Measurements from ENCODE around the gene MYPN. TPM values are rescaled to one million over a fixed set of nuclear protein-coding genes. Genes with fewer than 3 reads are reported as not detected.

The MYPN gene
- total RNA-seq, 1 experiment from 2014 or later, result not detected

GRCh38 chr10:68135922-68136792 lies 26.9 kb downstream of the MYPN start:
- Mint-ChIP-seq H3K4me3 (ENCODE audit: unreplicated experiment) (no peak overlapping the region), H3K9me3 (ENCODE audit: unreplicated experiment) (no peaks in the 10 kb centered on the region), H3K4me1 (ENCODE audit: low read depth, unreplicated experiment) (no peaks in the 10 kb centered on the region), H3K27me3 (ENCODE audit: insufficient read depth, unreplicated experiment) (no peaks in the 10 kb centered on the region), H3K27ac (ENCODE audit: unreplicated experiment) (no peak overlapping the region), H3K36me3 (ENCODE audit: insufficient read depth, unreplicated experiment) (no peaks in the 10 kb centered on the region)
- no peaks in the 10 kb centered on the region for H3K4me1 ChIP-seq
- ChIA-PET POLR2A (no interaction called here), CTCF (no interaction called here)
- no TSS peak for BruUV-seq (replicated peaks)
- DNase-seq, result no peak
- H3K9me3 ChIP-seq, result no peaks in the 10 kb centered on the region
- no peak overlapping the region for H3K4me3 ChIP-seq (ENCODE audit: low read depth, low read length)
- no peaks in the 10 kb centered on the region for H3K36me3 ChIP-seq (ENCODE audit: control insufficient read depth, insufficient read depth, low read length)
- TF ChIP-seq CTCF (IDR thresholded peaks at IDR 0.05; ENCODE audit: insufficient read depth in 1 of 2, low read depth in 1 of 2, low read length in 1 of 2, severe bottlenecking in 1 of 2, unreplicated experiment in 1 of 2), result no peak
- H3K27me3 ChIP-seq (replicated peaks; ENCODE audit: control insufficient read depth, insufficient read depth, low read length), result no peaks in the 10 kb centered on the region
- intact Hi-C loops (cut with micrococcal nuclease; ENCODE audit: unreplicated experiment), result no loop called here

- H3K9me3 Mint-ChIP-seq (ENCODE audit: unreplicated experiment), result no peaks in the 10 kb centered on the region
- H3K36me3 Mint-ChIP-seq (ENCODE audit: insufficient read depth, unreplicated experiment), result no peaks in the 10 kb centered on the region
- no peak for TF ChIP-seq CTCF (IDR thresholded peaks at IDR 0.05; ENCODE audit: insufficient read depth in 1 of 2, low read depth in 1 of 2, low read length in 1 of 2, severe bottlenecking in 1 of 2, unreplicated experiment in 1 of 2)
- H3K27me3 ChIP-seq (replicated peaks; ENCODE audit: control insufficient read depth, insufficient read depth, low read length), result no peaks in the 10 kb centered on the region
- no peaks in the 10 kb centered on the region for H3K27me3 Mint-ChIP-seq (ENCODE audit: insufficient read depth, unreplicated experiment)
- POLR2A ChIA-PET, result no interaction called here
- no peaks in the 10 kb centered on the region for H3K4me1 Mint-ChIP-seq (ENCODE audit: low read depth, unreplicated experiment)
- intact Hi-C loops (cut with micrococcal nuclease; ENCODE audit: unreplicated experiment), result no loop called here
- no peaks in the 10 kb centered on the region for H3K9me3 ChIP-seq
- no peaks in the 10 kb centered on the region for H3K36me3 ChIP-seq (ENCODE audit: control insufficient read depth, insufficient read depth, low read length)
- CTCF ChIA-PET, result no interaction called here
- DNase-seq, result no peak
- no TSS peak for BruUV-seq (replicated peaks)
- no peak overlapping the region for H3K4me3 Mint-ChIP-seq (ENCODE audit: unreplicated experiment)
- H3K4me1 ChIP-seq, result no peaks in the 10 kb centered on the region
- no peak overlapping the region for H3K27ac Mint-ChIP-seq (ENCODE audit: unreplicated experiment)
- H3K4me3 ChIP-seq (ENCODE audit: low read depth, low read length), result no peak overlapping the region
These were observed 27.9 kb downstream of the MYPN start for GRCh38 chr10:68137171-68137570.

GRCh38 chr10:68138526-68138925 lies 29.2 kb downstream of the MYPN start:
- no peaks in the 10 kb centered on the region for H3K9me3 ChIP-seq
- H3K36me3 ChIP-seq (ENCODE audit: control insufficient read depth, insufficient read depth, low read length), result no peaks in the 10 kb centered on the region
- H3K4me1 ChIP-seq, result no peaks in the 10 kb centered on the region; the same call in 1 of the 2 replicates
- Mint-ChIP-seq H3K27ac (ENCODE audit: unreplicated experiment) (no peak overlapping the region), H3K9me3 (ENCODE audit: unreplicated experiment) (no peaks in the 10 kb centered on the region), H3K27me3 (ENCODE audit: insufficient read depth, unreplicated experiment) (no peaks in the 10 kb centered on the region), H3K4me3 (ENCODE audit: unreplicated experiment) (no peak overlapping the region), H3K36me3 (ENCODE audit: insufficient read depth, unreplicated experiment) (no peaks in the 10 kb centered on the region), H3K4me1 (ENCODE audit: low read depth, unreplicated experiment) (peaks cover 5% of the 10 kb centered on the region)
- intact Hi-C loops (cut with micrococcal nuclease; ENCODE audit: unreplicated experiment), result no loop called here
- no peak for TF ChIP-seq CTCF (IDR thresholded peaks at IDR 0.05; ENCODE audit: insufficient read depth in 1 of 2, low read depth in 1 of 2, low read length in 1 of 2, severe bottlenecking in 1 of 2, unreplicated experiment in 1 of 2)
- BruUV-seq (replicated peaks), result no TSS peak
- no peak overlapping the region for H3K4me3 ChIP-seq (ENCODE audit: low read depth, low read length)
- POLR2A ChIA-PET, result no interaction called here
- H3K27me3 ChIP-seq (replicated peaks; ENCODE audit: control insufficient read depth, insufficient read depth, low read length), result no peaks in the 10 kb centered on the region
- CTCF ChIA-PET, result no interaction called here
- no peak for DNase-seq
